Measurements from ENCODE around the gene ZNF546.
A peak's percentile ranks its signal among the peaks of the same experiment; 100 is the strongest.
"Not testable (repeated sequence)": the region's sequence is repeated elsewhere in the genome, so short reads cannot be mapped to it uniquely, and the experiment has no call there.

Gene ZNF546

DNA sequence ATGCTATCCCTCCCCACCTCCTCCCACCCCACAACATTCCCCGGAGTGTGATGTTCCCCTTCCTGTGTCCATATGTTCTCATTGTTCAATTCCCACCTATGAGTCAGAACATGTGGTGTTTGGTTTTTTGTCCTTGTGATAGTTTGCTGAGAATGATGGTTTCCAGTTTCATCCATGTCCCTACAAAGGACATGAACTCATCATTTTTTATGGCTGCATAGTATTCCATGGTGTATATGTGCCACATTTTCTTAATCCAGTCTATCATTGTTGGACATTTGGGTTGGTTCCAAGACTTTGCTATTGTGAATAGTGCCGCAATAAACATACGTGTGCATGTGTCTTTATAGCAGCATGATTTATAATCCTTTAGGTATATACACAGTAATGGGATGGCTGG lies 41.2 kb downstream of the ZNF546 start:
- not testable (repeated sequence) for H3K27ac ChIP-seq, H3K4me3 ChIP-seq

DNA sequence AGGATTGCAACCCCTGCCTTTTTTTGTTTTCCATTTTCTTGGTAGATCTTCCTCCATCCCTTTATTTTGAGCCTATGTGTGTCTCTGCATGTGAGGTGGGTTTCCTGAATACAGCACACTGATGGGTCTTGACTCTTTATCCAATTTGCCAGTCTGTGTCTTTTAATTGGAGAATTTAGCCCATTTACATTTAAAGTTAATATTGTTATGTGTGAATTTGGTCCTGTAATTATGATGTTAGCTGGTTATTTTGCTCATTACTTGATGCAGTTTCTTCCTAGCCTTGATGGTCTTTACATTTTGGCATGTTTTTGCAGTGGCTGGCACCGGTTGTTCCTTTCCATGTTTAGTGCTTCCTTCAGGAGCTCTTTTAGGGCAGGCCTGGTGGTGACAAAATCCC lies 44.9 kb downstream of the ZNF546 start:
- H3K27ac ChIP-seq, H3K4me3 ChIP-seq: not testable (repeated sequence)

DNA sequence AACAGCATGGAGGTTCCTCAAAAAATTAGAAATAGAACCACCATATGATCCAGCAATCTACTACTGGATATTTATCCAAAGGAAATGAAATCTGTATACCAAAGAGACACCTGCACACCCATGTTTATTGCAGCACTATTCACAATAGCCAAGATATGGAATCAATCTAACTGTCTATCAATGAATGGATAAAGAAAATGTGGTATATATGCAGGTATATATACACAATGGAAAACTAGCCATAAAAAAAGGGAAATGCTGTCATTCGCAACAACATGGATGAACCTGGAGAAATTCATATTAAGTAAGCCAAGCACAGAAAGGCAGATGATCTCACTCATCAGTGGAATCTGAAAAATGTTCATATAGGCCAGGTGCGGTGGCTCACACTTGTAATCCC lies 56.6 kb downstream of the ZNF546 start:
- Histone ChIP-seq H3K27ac (no peak overlapping the region), H3K4me3 (no peak overlapping the region)

DNA sequence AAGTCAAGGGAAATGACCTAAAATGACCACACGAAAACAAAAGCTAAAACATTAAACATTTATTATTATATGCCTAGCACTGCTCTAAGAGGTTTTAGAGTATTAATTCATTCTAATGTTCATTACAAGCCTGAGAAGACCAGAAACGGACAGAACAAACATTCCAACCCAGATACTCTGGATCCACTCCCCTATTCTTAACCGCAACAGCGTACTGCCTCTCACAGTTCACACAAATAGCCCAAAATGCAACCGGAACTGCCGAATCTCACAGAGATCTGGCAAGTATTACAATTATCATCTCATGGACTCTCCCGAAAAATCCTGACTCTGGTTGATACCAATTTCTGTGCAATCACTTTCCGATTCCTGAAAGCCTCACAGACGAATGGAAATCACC lies 57.8 kb downstream of the ZNF546 start:
- no peak overlapping the region for H3K4me3 ChIP-seq

DNA sequence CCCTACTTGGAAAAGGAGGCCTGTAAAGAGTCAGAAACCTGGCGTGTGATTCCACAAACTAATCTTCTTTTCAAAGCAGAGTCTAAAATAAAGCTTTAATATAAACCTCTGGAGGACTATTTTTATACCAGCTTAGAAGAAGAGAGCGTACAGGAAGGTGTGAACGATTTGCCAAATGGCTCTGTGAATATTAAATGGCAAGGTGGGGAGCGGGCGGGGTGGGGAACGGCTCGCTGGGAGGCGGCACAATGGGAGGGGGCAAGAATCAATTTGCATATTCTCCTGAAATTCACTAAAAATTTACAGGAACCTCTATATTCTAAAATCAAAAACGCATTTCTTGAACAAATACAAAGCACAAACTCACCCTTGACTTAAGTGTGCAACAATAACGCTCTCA lies 58.2 kb downstream of the ZNF546 start:
- peak overlapping the region in 4 of 21 experiments; percentile 47 to 83 (median 66) for H3K27ac ChIP-seq
- peak overlapping the region; percentile 47 to 85 (median 78) for H3K4me3 ChIP-seq

More for the DNA sequence above, 57.8 kb downstream of the ZNF546 start:
- H3K27ac ChIP-seq: no peak overlapping the region

DNA sequence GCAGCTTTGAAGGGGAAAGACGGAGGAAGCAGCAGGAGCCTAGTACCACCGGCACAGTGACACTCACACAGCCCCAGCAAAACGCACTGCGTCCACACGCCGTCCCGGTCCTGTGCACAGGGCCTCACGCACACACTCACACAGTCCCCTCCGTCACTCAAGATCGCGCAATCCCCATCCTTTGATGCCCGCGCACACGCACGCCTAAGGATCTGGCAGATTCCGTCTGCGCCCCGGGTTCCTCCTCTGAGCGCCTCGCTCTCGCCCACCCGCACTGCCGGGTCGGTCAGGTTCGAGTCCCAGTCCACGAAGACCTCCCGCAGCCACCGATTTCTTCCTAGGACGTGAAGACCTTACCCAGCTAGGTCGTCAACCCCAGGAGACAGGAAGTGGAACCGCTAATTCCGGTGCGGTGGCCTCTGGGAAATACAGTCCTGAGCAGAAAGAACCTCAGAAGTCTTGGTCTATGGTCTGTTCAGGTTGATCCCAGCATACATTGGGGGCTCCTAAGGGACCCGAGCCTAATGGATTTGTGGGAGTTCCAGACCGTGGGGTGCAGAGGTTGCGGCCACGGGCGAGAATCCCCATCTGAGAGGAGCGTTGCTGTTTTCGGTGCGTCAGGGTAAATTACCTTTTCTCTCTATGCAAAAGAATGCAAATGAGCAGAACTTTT lies 59.1 kb downstream of the ZNF546 start, which contains the start of gene ZNF780B:
TSS of gene ZNF780B (minus strand) at position 400 of the 673 bp plus-strand sequence. CDS start 5,899 bp downstream, outside the sequence.
- Histone ChIP-seq H3K4me3 (peak within 1 kb of the TSS; percentile 47 to 85 (median 78)), H3K27ac (peak within 1 kb of the TSS; percentile 26 to 84 (median 68))

DNA sequence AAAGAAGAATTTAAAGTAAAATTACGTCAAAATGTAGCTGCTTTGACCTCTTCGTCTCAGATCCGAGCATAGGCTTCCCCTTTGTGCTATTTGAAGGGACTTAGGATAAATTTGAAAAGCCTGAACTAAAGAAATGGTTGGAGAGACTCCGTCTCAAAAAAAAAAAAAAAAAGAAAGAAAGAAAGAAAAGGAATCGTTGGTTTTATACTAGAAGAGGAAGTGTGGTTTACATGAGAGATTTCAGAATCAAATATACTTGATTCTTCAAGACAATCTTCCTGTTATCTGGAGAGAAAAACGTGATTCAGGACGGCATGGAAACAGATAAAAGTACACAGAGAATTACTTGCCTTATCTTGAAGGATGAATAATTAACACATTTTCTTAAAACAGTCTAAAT lies 59.6 kb downstream of the ZNF546 start:
- peak overlapping the region; percentile 47 to 85 (median 78) for H3K4me3 ChIP-seq
- peak overlapping the region in 18 of 21 experiments; percentile 26 to 84 (median 74) for H3K27ac ChIP-seq

DNA sequence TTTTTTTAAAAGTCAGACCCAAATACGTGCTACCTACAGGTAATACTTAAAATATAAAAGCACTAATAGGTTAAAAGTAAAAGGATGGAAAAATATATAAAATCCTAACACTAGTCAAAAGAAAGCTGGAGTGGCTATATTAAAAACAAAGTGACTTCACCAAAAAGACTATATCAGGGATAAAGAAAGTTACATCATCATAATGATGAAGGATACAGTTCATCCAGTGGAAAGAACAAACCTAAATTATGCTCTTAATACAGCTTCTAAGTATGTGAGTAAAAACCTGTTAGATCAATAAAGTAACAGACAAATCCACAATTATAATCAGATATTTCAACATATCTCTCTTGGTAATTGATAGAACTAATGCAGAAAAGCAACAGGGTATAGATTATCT lies 60.3 kb downstream of the ZNF546 start:
- no peak overlapping the region for H3K27ac ChIP-seq
- H3K4me3 ChIP-seq: no peak overlapping the region

DNA sequence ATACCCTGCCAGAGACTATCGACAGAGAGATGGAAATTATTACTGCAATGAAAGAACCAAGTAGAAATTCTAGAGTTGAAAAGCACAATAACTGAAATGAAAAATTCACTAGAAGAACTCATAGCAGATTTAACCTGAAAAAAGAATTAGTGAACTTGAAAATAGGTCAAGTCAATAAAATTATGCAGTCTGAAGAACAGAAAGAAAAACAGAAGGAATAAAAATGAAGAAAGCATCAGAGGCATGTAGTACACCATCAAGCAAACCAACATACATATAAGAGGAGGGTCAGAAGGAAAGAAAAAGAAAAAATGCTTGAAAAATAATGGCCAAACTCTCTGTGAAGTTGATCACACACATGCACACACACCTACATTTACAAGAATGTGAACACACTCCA lies 62.8 kb downstream of the ZNF546 start:
- Histone ChIP-seq H3K27ac (no peak overlapping the region), H3K4me3 (no peak overlapping the region)

DNA sequence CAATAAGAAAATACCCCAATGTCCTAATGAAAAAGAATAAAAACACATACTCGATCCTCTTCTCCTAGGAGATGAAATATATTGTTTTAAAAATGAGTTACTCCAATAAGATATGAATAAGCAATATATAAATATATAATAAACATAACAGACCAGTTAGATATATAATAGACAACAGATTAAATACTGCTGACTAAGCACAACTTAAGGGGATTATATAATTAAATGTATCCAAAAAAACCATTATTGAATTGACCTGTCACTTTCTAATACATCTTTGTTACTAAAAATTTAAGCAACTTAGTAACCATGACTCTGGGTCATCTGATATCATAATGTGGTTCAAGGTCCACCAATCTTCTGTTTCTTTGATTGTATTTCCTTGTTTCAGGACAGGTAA lies 73.2 kb downstream of the ZNF546 start:
- Histone ChIP-seq H3K27ac (no peak overlapping the region), H3K4me3 (no peak overlapping the region)
